ENCODE data around the gene OSBPL3. TPM values are rescaled to one million over a fixed set of nuclear protein-coding genes. Genes with fewer than 3 reads are reported as not detected.

The OSBPL3 gene
- total and polyA plus RNA-seq, 10 donors, result 10.3 to 33.9 (median 26.8) TPM

DNA sequence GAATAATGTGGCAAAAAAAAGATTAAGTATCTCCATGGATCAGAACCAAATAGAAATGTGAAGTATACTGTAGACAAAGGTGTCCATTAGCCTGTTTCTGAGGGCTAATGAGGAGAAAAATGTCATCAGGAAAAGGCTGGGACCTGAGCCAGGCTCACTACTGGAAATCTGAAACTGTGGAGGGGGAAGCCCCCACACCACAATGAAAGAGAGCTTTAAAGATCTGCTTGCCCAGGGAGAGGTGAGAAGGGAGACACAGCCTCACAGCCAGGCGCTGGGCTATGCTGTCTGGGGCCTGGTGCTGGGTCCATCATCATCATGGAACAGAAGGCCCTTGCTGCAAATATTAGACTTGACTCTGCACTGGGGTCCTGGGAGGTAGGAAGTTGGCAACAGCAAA lies 90.4 kb downstream of the OSBPL3 start:
- peaks cover 0 to 8% (median 0%) of the 10 kb centered on the region in 6 donors for H3K4me1 ChIP-seq
- H3K4me3 ChIP-seq, result no peak overlapping the region
- H3K36me3 ChIP-seq, result peaks cover 0 to 24% (median 0%) of the 10 kb centered on the region in 6 donors
- H3K27me3 ChIP-seq (replicated peaks in 1 of 7), result no peaks in the 10 kb centered on the region
- H3K9me3 ChIP-seq, result no peaks in the 10 kb centered on the region
- WGBS, 5 donors, result 88 to 94% (median 90%) methylated on average over 1 of the region's 1 CpG
- H3K27ac ChIP-seq, result no peak overlapping the region
- TF ChIP-seq, protein P1, sequence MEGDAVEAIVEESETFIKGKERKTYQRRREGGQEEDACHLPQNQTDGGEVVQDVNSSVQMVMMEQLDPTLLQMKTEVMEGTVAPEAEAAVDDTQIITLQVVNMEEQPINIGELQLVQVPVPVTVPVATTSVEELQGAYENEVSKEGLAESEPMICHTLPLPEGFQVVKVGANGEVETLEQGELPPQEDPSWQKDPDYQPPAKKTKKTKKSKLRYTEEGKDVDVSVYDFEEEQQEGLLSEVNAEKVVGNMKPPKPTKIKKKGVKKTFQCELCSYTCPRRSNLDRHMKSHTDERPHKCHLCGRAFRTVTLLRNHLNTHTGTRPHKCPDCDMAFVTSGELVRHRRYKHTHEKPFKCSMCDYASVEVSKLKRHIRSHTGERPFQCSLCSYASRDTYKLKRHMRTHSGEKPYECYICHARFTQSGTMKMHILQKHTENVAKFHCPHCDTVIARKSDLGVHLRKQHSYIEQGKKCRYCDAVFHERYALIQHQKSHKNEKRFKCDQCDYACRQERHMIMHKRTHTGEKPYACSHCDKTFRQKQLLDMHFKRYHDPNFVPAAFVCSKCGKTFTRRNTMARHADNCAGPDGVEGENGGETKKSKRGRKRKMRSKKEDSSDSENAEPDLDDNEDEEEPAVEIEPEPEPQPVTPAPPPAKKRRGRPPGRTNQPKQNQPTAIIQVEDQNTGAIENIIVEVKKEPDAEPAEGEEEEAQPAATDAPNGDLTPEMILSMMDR (IDR thresholded peaks at IDR 0.05 in 8 of 11, conservative IDR thresholded peaks at IDR 0.05 in 3 of 11), result no peak
- no peak for TF ChIP-seq POLR2A (IDR thresholded peaks at IDR 0.05)
- no peak for TF ChIP-seq POLR2AphosphoS5 (IDR thresholded peaks at IDR 0.05)
- DNase-seq, result no peak
- intact Hi-C loops (cut with DNase I; ENCODE audit: low total_unique reads), result loop anchor here (10.0 kb wide), 1 partner anchor 175 kb away; no protein-coding TSS in a partner anchor

DNA sequence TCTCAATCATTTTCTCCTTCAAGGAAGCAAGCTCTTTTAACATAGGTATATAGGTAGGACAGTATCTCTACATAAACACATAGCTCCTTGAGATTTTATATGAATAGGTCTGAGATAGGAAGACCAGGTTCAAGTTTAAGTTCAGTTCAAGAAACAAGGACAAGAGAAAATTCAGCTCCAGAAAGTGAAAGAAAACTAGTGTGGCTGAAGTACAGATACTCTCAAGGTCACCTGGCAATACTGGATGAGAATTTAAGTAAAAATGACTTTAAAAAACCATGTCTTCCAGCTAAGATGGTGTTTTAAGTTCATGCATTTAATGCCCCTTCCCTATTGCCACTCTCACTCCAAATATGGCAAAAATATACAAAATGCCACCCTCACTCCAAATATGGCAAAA lies 91.3 kb downstream of the OSBPL3 start:
- intact Hi-C loops (cut with DNase I; ENCODE audit: low total_unique reads), result no loop called here
- DNase-seq, result no peak
- Histone ChIP-seq H3K27me3 (replicated peaks in 1 of 7) (no peaks in the 10 kb centered on the region), H3K4me1 (peaks cover 0 to 11% (median 0%) of the 10 kb centered on the region in 6 donors), H3K27ac (no peak overlapping the region), H3K9me3 (no peaks in the 10 kb centered on the region), H3K4me3 (no peak overlapping the region), H3K36me3 (peaks cover 0 to 24% (median 0%) of the 10 kb centered on the region in 6 donors)
- TF ChIP-seq POLR2AphosphoS5 (IDR thresholded peaks at IDR 0.05), result no peak
- TF ChIP-seq, protein P1 (IDR thresholded peaks at IDR 0.05 in 8 of 11, conservative IDR thresholded peaks at IDR 0.05 in 3 of 11), result no peak
- TF ChIP-seq POLR2A (IDR thresholded peaks at IDR 0.05), result no peak

DNA sequence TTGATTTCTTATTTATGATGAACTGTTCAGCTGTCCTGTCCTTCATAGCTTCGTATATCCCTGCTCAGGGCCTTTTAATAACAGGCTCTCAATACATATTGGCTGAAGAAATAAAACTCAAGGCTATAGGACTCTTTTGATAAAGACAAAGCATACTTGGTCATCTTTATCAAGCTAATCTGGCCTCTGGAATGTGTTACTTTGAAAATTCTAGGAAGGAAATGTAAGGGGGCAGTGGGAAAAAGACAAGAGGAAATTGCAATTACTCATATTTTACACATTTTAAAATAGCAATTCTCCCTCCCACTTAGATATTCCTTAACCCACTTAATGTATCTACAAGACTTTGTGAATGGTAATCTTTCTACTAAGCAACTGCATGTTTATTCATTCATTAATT lies 94.3 kb downstream of the OSBPL3 start:
- TF ChIP-seq POLR2AphosphoS5 (IDR thresholded peaks at IDR 0.05), result no peak
- no peak for DNase-seq
- H3K4me1 ChIP-seq, result peaks cover 0 to 21% (median 7%) of the 10 kb centered on the region in 6 donors
- H3K9me3 ChIP-seq, result no peaks in the 10 kb centered on the region
- H3K27ac ChIP-seq, result no peak overlapping the region
- 64 to 78% (median 77%) methylated on average over 1 of the region's 1 CpG for WGBS, 5 donors
- intact Hi-C loops (cut with DNase I; ENCODE audit: low total_unique reads), result no loop called here
- no peaks in the 10 kb centered on the region for H3K27me3 ChIP-seq (replicated peaks in 1 of 7)
- peaks cover 0 to 13% (median 0%) of the 10 kb centered on the region in 6 donors for H3K36me3 ChIP-seq
- H3K4me3 ChIP-seq, result no peak overlapping the region

DNA sequence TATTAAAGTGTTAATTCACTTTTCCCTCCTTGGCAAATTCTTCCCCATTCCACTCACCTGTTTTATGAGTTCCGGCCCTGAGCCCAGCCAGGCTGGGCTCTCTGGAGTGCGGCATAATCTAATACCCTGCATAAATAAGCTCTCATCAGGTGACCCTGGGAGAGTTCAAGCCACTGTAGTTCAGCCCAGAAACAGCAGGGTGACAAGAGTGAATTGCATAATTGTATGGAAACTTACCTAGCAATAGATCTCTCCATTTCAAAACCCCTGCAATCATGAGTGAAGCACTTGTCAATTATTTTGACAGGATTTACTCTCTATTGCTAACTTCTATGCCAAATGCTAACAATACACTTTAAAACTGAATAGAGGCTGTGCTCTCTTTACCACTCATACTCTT lies 94.7 kb downstream of the OSBPL3 start:
- H3K9me3 ChIP-seq, result no peaks in the 10 kb centered on the region
- H3K36me3 ChIP-seq, result peaks cover 0 to 9% (median 0%) of the 10 kb centered on the region in 6 donors
- 85 to 98% (median 92%) methylated on average over 2 of the region's 2 CpGs for WGBS, 5 donors
- H3K4me1 ChIP-seq, result peaks cover 0 to 21% (median 7%) of the 10 kb centered on the region in 6 donors
- no peak overlapping the region for H3K27ac ChIP-seq
- no peak overlapping the region for H3K4me3 ChIP-seq
- intact Hi-C loops (cut with DNase I; ENCODE audit: low total_unique reads), result no loop called here
- no peak for DNase-seq
- no peak for TF ChIP-seq POLR2AphosphoS5 (IDR thresholded peaks at IDR 0.05)
- TF ChIP-seq POLR2A (IDR thresholded peaks at IDR 0.05), result no peak
- TF ChIP-seq, protein P1 (IDR thresholded peaks at IDR 0.05 in 8 of 11, conservative IDR thresholded peaks at IDR 0.05 in 3 of 11), result no peak
- H3K27me3 ChIP-seq (replicated peaks in 1 of 7), result no peaks in the 10 kb centered on the region

DNA sequence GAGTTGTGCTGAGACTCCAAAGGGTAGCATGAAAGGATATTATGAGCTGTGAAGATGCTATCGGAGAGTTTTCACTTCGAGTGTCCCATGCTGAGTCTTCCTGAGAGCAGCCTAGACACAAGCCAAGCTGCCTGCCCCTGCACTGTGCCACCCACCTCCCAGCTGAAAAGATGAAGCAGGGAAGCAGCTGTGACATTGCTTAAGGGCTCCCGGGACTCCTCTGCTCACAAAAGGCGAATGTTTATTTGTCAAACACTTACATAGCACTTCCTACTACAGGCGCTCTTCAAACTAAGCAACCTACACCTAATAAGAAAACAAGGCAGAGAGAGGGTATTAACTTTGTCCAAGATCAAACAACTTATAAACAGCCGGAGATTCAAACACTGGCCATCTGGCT lies 95.6 kb downstream of the OSBPL3 start:
- no peak for DNase-seq
- intact Hi-C loops (cut with DNase I; ENCODE audit: low total_unique reads), result no loop called here
- H3K27ac ChIP-seq, result no peak overlapping the region
- WGBS, 5 donors, result 82 to 86% (median 83%) methylated on average over 6 of the region's 6 CpGs
- peaks cover 0 to 6% (median 0%) of the 10 kb centered on the region in 6 donors for H3K36me3 ChIP-seq
- TF ChIP-seq POLR2A (IDR thresholded peaks at IDR 0.05) (no peak), POLR2AphosphoS5 (IDR thresholded peaks at IDR 0.05) (no peak)
- TF ChIP-seq, protein P1 (IDR thresholded peaks at IDR 0.05 in 8 of 11, conservative IDR thresholded peaks at IDR 0.05 in 3 of 11), result no peak
- no peaks in the 10 kb centered on the region for H3K27me3 ChIP-seq (replicated peaks in 1 of 7)
- H3K9me3 ChIP-seq, result no peaks in the 10 kb centered on the region
- H3K4me3 ChIP-seq, result no peak overlapping the region
- peaks cover 0 to 21% (median 7%) of the 10 kb centered on the region in 6 donors for H3K4me1 ChIP-seq
